ENCODE data around the gene ZXDC. TPM values are rescaled to one million over a fixed set of nuclear protein-coding genes. Genes with fewer than 3 reads are reported as not detected.

The ZXDC gene, protein sequence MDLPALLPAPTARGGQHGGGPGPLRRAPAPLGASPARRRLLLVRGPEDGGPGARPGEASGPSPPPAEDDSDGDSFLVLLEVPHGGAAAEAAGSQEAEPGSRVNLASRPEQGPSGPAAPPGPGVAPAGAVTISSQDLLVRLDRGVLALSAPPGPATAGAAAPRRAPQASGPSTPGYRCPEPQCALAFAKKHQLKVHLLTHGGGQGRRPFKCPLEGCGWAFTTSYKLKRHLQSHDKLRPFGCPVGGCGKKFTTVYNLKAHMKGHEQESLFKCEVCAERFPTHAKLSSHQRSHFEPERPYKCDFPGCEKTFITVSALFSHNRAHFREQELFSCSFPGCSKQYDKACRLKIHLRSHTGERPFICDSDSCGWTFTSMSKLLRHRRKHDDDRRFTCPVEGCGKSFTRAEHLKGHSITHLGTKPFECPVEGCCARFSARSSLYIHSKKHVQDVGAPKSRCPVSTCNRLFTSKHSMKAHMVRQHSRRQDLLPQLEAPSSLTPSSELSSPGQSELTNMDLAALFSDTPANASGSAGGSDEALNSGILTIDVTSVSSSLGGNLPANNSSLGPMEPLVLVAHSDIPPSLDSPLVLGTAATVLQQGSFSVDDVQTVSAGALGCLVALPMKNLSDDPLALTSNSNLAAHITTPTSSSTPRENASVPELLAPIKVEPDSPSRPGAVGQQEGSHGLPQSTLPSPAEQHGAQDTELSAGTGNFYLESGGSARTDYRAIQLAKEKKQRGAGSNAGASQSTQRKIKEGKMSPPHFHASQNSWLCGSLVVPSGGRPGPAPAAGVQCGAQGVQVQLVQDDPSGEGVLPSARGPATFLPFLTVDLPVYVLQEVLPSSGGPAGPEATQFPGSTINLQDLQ
- total RNA-seq (2021; ENCODE audit: unreplicated experiment) (33.3 TPM), Bru-seq, nascent RNA (percentile 88 among the genes with signal in this experiment), BruChase-seq, experiment 1, labeled RNA remaining after a 2-hour chase (percentile 97 among the genes with signal in this experiment), BruChase-seq, experiment 2, labeled RNA remaining after a 6-hour chase (percentile 92 among the genes with signal in this experiment)
- 23.0 TPM for polyA plus RNA-seq (2012; ENCODE audit: insufficient read length)
- long read RNA-seq, full-length matches to known transcripts, result 21 of 84 reads
- long read RNA-seq, partial matches to known transcripts, result 10 of 84 reads
- long read RNA-seq, other reads (novel, unspliced or antisense), result 53 of 84 reads

DNA sequence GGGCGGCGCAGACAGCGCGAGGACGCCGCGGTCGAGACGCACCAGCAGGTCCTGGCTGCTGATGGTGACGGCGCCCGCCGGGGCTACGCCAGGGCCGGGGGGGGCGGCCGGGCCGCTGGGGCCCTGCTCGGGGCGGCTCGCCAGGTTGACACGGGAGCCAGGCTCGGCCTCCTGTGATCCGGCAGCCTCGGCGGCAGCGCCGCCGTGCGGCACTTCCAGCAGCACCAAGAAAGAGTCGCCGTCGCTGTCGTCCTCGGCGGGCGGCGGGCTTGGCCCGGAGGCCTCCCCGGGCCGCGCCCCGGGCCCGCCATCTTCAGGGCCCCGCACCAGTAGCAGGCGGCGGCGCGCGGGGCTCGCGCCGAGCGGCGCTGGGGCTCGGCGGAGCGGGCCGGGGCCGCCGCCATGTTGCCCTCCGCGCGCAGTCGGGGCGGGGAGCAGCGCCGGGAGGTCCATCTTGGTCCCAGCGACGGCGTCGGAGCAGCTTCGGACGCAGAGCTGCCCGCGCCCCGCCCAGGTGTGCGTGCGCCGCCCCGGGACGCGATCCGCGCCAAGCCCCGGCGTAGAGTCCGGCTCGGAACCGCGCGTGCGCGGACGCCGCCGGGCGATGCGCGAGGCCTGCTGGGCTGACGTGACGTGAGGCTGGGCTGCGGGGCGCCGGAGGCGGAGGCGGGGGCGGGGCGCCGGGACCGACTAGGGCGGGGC, at the start of gene ZXDC:
Gene ZXDC (minus strand): TSS at position 479 of the 702 bp plus-strand sequence. CDS start 26 bp downstream, at position 453.
- peak; percentile 95 for ATAC-seq
- no TSS peak for BruUV-seq (replicated peaks)
- Histone ChIP-seq H3K4me1 (ENCODE audit: control insufficient read depth, insufficient read depth, low read length) (peaks cover 22% of the 10 kb centered on the region), H3K27ac (ENCODE audit: low read length) (peak within 1 kb of the TSS; percentile 90), H3K9me3 (ENCODE audit: control insufficient read depth, insufficient read depth, low read depth, low read length) (no peaks in the 10 kb centered on the region), H3K36me3 (ENCODE audit: control insufficient read depth, insufficient read depth, low read length) (peaks cover 17% of the 10 kb centered on the region), H3K4me3 (ENCODE audit: low read depth in 2 of 2, low read length in 2 of 2) (peak within 1 kb of the TSS; percentile 75 to 90), H3K27me3 (ENCODE audit: control insufficient read depth, insufficient read depth, low read length) (no peaks in the 10 kb centered on the region)
- intact Hi-C loops (cut with micrococcal nuclease; ENCODE audit: unreplicated experiment), result no loop called here
- peak; percentile 52 for DNase-seq (ENCODE audit: low read depth, low spot score)
- ChIA-PET POLR2A (no interaction called here), CTCF (interaction anchor here (0.6 kb wide), 1 partner anchor 118 kb away, joined by 3 read pairs; no protein-coding TSS in a partner anchor)
- in situ Hi-C loops (cut with HindIII; ENCODE audit: low pct_unique_long_range_greater_than_20kb, low sequenced_read_pairs), result no loop called here
- TF ChIP-seq TCF7L2 (IDR thresholded peaks at IDR 0.05; ENCODE audit: low read depth, low read length), result peak; percentile 66
- TF ChIP-seq POLR2AphosphoS5 (IDR thresholded peaks at IDR 0.05; ENCODE audit: low read depth, low read length), result peak; percentile 50; the same call in 1 of the 2 replicates
- TF ChIP-seq, protein P1, sequence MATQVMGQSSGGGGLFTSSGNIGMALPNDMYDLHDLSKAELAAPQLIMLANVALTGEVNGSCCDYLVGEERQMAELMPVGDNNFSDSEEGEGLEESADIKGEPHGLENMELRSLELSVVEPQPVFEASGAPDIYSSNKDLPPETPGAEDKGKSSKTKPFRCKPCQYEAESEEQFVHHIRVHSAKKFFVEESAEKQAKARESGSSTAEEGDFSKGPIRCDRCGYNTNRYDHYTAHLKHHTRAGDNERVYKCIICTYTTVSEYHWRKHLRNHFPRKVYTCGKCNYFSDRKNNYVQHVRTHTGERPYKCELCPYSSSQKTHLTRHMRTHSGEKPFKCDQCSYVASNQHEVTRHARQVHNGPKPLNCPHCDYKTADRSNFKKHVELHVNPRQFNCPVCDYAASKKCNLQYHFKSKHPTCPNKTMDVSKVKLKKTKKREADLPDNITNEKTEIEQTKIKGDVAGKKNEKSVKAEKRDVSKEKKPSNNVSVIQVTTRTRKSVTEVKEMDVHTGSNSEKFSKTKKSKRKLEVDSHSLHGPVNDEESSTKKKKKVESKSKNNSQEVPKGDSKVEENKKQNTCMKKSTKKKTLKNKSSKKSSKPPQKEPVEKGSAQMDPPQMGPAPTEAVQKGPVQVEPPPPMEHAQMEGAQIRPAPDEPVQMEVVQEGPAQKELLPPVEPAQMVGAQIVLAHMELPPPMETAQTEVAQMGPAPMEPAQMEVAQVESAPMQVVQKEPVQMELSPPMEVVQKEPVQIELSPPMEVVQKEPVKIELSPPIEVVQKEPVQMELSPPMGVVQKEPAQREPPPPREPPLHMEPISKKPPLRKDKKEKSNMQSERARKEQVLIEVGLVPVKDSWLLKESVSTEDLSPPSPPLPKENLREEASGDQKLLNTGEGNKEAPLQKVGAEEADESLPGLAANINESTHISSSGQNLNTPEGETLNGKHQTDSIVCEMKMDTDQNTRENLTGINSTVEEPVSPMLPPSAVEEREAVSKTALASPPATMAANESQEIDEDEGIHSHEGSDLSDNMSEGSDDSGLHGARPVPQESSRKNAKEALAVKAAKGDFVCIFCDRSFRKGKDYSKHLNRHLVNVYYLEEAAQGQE (IDR thresholded peaks at IDR 0.05; ENCODE audit: insufficient read depth in 1 of 2, low read depth in 2 of 2, low read length in 1 of 2), result no peak
- TF ChIP-seq SIN3A (IDR thresholded peaks at IDR 0.05; ENCODE audit: borderline replicate concordance, insufficient read depth, low read depth, low read length), result peak; percentile 43; the same call in 1 of the 2 replicates
- TF ChIP-seq, protein P2, sequence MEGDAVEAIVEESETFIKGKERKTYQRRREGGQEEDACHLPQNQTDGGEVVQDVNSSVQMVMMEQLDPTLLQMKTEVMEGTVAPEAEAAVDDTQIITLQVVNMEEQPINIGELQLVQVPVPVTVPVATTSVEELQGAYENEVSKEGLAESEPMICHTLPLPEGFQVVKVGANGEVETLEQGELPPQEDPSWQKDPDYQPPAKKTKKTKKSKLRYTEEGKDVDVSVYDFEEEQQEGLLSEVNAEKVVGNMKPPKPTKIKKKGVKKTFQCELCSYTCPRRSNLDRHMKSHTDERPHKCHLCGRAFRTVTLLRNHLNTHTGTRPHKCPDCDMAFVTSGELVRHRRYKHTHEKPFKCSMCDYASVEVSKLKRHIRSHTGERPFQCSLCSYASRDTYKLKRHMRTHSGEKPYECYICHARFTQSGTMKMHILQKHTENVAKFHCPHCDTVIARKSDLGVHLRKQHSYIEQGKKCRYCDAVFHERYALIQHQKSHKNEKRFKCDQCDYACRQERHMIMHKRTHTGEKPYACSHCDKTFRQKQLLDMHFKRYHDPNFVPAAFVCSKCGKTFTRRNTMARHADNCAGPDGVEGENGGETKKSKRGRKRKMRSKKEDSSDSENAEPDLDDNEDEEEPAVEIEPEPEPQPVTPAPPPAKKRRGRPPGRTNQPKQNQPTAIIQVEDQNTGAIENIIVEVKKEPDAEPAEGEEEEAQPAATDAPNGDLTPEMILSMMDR (IDR thresholded peaks at IDR 0.05), result no peak; the same call in 1 of the 2 replicates

All from Panc1 (cell line).